H1 (cell line): ENCODE data around the gene NUDT3. TPM values are rescaled to one million over a fixed set of nuclear protein-coding genes. Genes with fewer than 3 reads are reported as not detected.

Experiments used
- ASH2L ChIP-seq: fragments of 200-600, 300-600 bp; sonication (generic); IDR thresholded peaks from one replicate; pipeline ENCODE4 v1.7.1; 2017; ENCODE audit warnings: low read length
- CBX5 ChIP-seq: fragments of 300-800, 300-1000 bp; sonication (generic); IDR thresholded peaks from 2 replicates; pipeline ENCODE4 v1.7.1; 2016; ENCODE audit warnings: antibody characterized with exemption, low read length, low read depth
- CHD1 ChIP-seq: IDR thresholded peaks from 2 replicates; pipeline ENCODE4 v1.6.1; 2012; ENCODE audit warnings: low read depth, low read length, improper control_type of control experiment
- CHD7 ChIP-seq: fragments of 300-600 bp; sonication (generic); IDR thresholded peaks from 2 replicates; pipeline ENCODE4 v1.7.1; 2012; ENCODE audit warnings: low read length, moderate library complexity, mild to moderate bottlenecking, inconsistent platforms; ENCODE audit not compliant: insufficient replicate concordance
- JUND ChIP-seq: IDR thresholded peaks from 2 replicates; pipeline ENCODE4 v1.6.1; 2011; ENCODE audit warnings: mild to moderate bottlenecking, improper control_type of control experiment, low read length
- MAX ChIP-seq: IDR thresholded peaks from 2 replicates; pipeline ENCODE4 v1.6.1; 2012; ENCODE audit warnings: inconsistent platforms
- NANOG ChIP-seq: IDR thresholded peaks from 2 replicates; pipeline ENCODE4 v1.6.1; 2011; ENCODE audit warnings: low read length, low read depth, mild to moderate bottlenecking, inconsistent platforms; ENCODE audit not compliant: insufficient read depth, poor library complexity, severe bottlenecking
- PHF8 ChIP-seq: fragments of 200-600 bp; sonication (generic); conservative IDR thresholded peaks from 2 replicates; pipeline ENCODE4 v1.7.1; 2012; ENCODE audit warnings: low read depth, mild to moderate bottlenecking, inconsistent platforms, low read length, moderate library complexity
- TAF7 ChIP-seq: optimal IDR thresholded peaks from 2 replicates; pipeline ENCODE3; 2011; ENCODE audit warnings: low read depth, mild to moderate bottlenecking, inconsistent platforms, low read length, moderate library complexity, borderline replicate concordance
- polyA plus RNA-seq, 7 experiments: library from polyadenylated mRNA; depleted of rRNA in 3 of 7; stranded (reverse) in 5 of 7; unstranded in 2 of 7; fragments of >200 nt in 5 of 7; fragments of 200-250 nt in 2 of 7; gene quantifications; 1 replicate in 5 of 7; 2 replicates in 1 of 7; 4 replicates in 1 of 7; pipeline versions ENCODE4 v1.2.1 to v1.2.3, GENCODE V29; 2011 to 2013; ENCODE audit warnings: missing spikeins in 2 of 7, mixed read lengths in 2 of 7
- total RNA-seq: library from RNA; stranded (reverse); fragmentation: NEBNext Ultra II Directional; extraction: Animal tissue kit (Norgen Biotek cat#: 25700); gene quantifications from 2 replicates; pipeline ENCODE4 v1.2.1, GENCODE V29; 2021

NUDT3 gene
- total and polyA plus RNA-seq, 2 of the 8 experiments (the other 6 are each of a cell fraction or from before 2014, with no cell fraction given) = 14.1 to 36.9 TPM

DNA sequence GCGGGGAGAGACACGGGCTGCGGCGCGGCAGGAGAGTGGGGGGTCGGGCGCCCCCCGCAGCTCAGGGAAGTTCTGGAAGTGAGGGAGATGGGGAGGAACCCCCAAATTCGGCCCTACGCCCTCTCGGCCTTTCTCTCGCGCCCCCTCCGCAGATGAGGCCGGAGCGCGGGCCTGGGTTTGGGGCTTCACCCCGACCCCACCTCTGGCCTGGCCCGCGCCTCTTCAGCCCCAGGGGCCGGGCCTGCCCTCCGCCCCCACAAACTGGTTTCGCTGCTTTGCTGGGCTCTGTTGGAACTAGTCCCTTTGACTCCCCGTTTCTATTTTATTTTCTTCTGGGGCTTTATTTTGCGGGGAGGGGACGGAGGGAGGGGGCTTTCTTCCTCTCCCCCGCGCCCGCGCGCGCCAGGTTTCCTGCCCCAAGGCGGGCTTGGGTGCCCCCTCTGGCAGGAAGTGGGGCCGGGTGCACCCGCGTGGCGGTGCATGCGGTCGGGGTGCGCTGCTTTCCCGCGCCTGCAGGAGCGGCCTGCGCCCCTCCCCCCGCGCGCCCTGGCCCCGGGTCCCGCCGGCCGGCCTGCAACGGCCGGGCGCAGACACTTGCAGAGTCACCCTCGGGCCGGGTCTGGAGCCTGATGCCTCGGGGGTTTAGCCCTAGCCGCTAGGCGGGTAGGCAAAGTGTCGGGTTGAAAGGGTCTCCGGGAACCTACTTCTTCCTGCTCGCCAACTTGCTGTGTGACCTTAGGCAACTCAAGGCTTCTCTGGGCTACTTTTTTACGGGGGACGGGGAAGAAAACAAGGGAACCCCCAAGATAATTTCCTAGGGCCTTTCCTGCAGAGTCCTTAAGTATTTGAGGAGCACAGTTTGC is 154.5 kb downstream of the NUDT3 start (continued):
- no peak for TF ChIP-seq CHD7
- TF ChIP-seq JUND = no peak
- TF ChIP-seq CHD1 = peak; percentile 15; the same call in 1 of the 2 replicates
- peak; percentile 96 for TF ChIP-seq MAX
- TF ChIP-seq ASH2L = peak; percentile 22
- peak; percentile 21 for TF ChIP-seq TAF7
- no peak for TF ChIP-seq CBX5
- TF ChIP-seq NANOG = no peak
- TF ChIP-seq PHF8 = peak; percentile 34; the same call in 1 of the 2 replicates
